GM12873 (cell line): ENCODE results near the gene CFAP65.

Source experiments
- TF ChIP-seq, protein P1 (sequence below): IDR thresholded peaks from 2 replicates; pipeline ENCODE4 v1.5.1; 2012; ENCODE audit warnings: low read depth, mild to moderate bottlenecking, moderate library complexity, low read length, control low read depth; ENCODE audit not compliant: insufficient read depth; ENCODE audit errors: missing control alignments

The CFAP65 gene

GRCh38 chr2:219073413-219074129 is 32.3 kb upstream of the CFAP65 start:
- TF ChIP-seq, protein P1, sequence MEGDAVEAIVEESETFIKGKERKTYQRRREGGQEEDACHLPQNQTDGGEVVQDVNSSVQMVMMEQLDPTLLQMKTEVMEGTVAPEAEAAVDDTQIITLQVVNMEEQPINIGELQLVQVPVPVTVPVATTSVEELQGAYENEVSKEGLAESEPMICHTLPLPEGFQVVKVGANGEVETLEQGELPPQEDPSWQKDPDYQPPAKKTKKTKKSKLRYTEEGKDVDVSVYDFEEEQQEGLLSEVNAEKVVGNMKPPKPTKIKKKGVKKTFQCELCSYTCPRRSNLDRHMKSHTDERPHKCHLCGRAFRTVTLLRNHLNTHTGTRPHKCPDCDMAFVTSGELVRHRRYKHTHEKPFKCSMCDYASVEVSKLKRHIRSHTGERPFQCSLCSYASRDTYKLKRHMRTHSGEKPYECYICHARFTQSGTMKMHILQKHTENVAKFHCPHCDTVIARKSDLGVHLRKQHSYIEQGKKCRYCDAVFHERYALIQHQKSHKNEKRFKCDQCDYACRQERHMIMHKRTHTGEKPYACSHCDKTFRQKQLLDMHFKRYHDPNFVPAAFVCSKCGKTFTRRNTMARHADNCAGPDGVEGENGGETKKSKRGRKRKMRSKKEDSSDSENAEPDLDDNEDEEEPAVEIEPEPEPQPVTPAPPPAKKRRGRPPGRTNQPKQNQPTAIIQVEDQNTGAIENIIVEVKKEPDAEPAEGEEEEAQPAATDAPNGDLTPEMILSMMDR: peak; percentile 75

DNA sequence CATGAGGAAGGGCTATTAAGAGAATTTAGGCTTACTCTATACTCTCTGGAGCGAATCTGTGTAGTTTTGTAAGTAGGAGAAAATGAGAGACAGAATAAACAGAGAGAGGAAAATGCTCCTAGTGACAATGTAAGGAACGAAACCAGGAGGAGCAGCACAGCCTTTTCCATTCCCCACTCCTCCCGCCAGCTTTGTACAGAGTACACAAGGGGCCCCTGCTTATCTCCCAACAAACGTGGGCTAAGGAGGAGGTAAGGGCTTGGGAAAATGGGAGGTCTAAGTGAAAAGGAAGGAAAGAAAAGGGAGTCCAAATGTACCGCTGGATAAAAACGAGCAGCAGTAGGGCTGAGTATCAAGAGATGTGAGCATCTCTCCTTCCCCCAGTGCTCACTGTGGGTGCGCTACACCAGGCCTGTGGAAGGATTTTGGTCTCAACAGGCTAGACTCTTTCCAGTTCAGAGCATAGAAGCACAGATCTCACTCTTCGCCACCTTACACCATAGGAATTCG is 31.5 kb upstream of the CFAP65 start:
- TF ChIP-seq, protein P1: no peak

DNA sequence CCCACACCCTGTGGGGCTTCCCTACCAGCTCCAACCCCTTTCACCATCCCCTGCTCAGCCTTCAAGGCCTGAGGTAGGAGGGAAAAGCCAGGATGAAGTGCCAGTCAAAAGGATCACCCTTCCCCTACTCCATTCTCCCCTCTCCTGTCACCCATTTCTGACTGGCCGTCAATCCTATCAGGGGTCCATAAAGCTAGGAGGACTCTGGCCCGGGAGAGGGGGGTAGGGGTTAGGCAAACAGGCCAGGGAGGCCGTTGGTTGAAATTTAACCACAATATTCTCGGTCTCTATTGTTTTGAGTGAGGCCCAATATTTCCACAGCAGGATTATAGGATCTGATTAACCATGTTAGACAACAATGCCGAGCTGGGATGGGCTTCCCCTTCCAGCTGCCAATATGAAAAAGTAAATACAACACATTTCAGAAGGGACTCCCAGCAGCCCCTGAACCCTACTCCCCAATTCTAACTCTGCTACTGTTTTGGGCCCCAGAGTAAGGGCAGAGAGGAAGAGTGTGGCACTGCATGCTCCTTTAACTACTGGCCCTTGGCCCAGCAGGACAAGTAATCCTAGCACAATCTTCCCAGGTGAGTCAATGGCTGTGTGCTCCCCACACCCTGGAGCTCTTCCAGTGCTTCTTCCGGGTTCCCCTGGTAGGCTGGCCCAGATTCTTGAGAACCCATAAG is 30.0 kb upstream of the CFAP65 start:
- TF ChIP-seq, protein P1: no peak

GRCh38 chr2:219065484-219065883 is 24.2 kb upstream of the CFAP65 start:
- TF ChIP-seq, protein P1: no peak

- TF ChIP-seq, protein P1: no peak
Observed at GRCh38 chr2:219062081-219062480, 20.8 kb upstream of the CFAP65 start.

DNA sequence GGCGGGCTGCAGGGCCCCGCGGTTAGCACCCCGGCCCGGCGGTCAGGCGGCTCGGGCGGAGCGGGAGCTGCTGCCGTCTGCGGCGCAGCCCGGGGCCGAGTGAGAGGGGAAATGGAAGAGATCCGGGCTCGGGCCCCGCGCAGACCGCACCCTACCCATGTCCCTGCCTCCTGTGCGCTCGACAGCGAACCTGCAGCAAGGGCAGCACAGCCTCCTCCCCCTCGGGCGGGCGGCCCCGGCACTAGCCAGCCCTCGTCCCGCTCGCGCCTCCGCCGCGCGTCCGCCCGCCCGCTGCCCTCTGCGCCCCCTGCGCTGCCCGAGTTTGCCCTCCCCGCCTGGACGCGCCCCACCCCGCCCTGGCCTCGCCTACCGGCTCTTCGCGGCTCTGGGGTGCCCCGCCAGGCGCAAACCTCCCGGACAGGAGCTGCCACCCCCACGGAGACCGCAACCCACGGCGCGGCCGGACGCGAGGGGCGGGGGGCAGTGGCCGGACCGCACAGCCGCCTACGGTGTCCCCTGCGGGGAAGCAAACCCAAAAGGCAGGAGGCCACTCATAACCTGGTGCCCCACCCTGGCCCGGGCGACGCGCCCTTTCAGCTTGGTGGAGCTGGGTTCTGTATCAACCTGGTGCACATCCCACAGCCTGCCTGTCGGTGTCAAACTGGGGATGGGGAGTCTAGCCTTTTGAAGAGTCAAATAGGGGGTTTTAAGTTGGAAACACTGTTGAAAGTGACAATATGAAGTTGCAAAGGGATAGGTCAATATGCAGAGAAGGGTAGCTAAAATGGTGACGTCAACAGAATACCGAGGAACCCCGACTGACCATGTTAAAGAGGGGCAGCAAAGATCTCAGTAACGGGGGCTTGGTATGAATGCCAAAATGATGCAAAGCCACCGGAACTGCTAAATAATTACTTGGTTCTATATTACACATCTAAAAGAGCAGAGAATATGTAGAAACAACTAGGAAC is 19.8 kb upstream of the CFAP65 start, which contains the start of gene IHH:
IHH (minus strand) TSS at position 101 of the 971 bp plus-strand sequence. CDS start 454 bp downstream, outside the sequence.
- TF ChIP-seq, protein P1: no peak
